GM23338 (cell line): ENCODE data around the gene ZNF460.

Experiments used
- CREB1 ChIP-seq: fragments of 250-450 bp; sonication (Bioruptor Pico); IDR thresholded peaks from 2 replicates; pipeline ENCODE4 v1.5.0; 2020; ENCODE audit warnings: low read depth, mild to moderate bottlenecking, moderate library complexity
- EZH2 ChIP-seq: fragments of 200-600 bp; sonication (generic); IDR thresholded peaks from one replicate; pipeline ENCODE4 v1.8.0; 2017; ENCODE audit warnings: antibody characterized with exemption, mild to moderate bottlenecking, low read depth; ENCODE audit not compliant: unreplicated experiment
- EZH2phosphoT487 ChIP-seq: fragments of 200-600 bp; sonication (generic); IDR thresholded peaks from one replicate; pipeline ENCODE4 v1.8.1; 2018; ENCODE audit warnings: antibody characterized with exemption; ENCODE audit not compliant: unreplicated experiment
- JUNB ChIP-seq: IDR thresholded peaks from one replicate; pipeline ENCODE4 v1.6.1; 2016; ENCODE audit warnings: antibody characterized with exemption; ENCODE audit not compliant: unreplicated experiment
- NANOG ChIP-seq: IDR thresholded peaks from 2 replicates; pipeline ENCODE4 v1.6.1; 2016; ENCODE audit warnings: antibody characterized with exemption, borderline replicate concordance
- POLR2AphosphoS5 ChIP-seq: IDR thresholded peaks from 2 replicates; pipeline ENCODE4 v1.6.1; 2016; ENCODE audit warnings: antibody characterized with exemption, low read depth
- ZNF114 ChIP-seq: fragments of 250-450 bp; sonication (Bioruptor Pico); IDR thresholded peaks from 2 replicates; pipeline ENCODE4 v1.5.0; 2020; ENCODE audit warnings: mild to moderate bottlenecking, moderate library complexity
- TF ChIP-seq, protein P1 (sequence below), 2 experiments: fragments of 200-600 bp in 1 of 2; sonication (generic) in 1 of 2; conservative IDR thresholded peaks; 2 replicates each; pipeline versions ENCODE4 v1.5.1 to v1.6.1; 2016 to 2017; ENCODE audit warnings: antibody characterized with exemption in 2 of 2, low read depth in 2 of 2, mild to moderate bottlenecking in 2 of 2, moderate library complexity in 1 of 2
- TF ChIP-seq, protein P2 (sequence below): IDR thresholded peaks from one replicate; pipeline ENCODE4 v1.6.1; 2018; ENCODE audit warnings: antibody characterized with exemption; ENCODE audit not compliant: unreplicated experiment
- TF ChIP-seq, protein P3 (sequence below): IDR thresholded peaks from 2 replicates; pipeline ENCODE4 v1.6.1; 2016; ENCODE audit warnings: antibody characterized with exemption

DNA sequence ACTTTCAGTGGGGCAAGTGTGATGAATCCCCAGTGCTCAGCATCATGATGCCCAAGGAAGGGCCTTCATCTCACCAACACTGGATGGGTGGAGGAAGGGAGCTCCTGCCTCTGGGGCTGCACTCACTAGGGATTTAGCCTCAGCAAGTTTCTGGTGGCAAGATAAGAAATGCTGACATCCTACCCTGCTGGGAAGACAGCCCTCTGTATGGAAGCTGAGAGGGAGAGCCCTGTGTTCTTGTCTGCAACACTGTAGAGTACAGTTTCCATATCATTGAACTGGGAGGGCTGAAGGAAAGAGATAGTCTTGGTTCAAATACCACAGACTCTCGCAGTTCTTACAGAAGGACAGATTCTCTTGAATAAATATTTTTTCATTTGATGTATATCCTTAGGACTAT lies 7.3 kb upstream of the ZNF460 start:
- TF ChIP-seq, protein P1, sequence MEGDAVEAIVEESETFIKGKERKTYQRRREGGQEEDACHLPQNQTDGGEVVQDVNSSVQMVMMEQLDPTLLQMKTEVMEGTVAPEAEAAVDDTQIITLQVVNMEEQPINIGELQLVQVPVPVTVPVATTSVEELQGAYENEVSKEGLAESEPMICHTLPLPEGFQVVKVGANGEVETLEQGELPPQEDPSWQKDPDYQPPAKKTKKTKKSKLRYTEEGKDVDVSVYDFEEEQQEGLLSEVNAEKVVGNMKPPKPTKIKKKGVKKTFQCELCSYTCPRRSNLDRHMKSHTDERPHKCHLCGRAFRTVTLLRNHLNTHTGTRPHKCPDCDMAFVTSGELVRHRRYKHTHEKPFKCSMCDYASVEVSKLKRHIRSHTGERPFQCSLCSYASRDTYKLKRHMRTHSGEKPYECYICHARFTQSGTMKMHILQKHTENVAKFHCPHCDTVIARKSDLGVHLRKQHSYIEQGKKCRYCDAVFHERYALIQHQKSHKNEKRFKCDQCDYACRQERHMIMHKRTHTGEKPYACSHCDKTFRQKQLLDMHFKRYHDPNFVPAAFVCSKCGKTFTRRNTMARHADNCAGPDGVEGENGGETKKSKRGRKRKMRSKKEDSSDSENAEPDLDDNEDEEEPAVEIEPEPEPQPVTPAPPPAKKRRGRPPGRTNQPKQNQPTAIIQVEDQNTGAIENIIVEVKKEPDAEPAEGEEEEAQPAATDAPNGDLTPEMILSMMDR (conservative IDR thresholded peaks at IDR 0.05; ENCODE audit: low read depth in 2 of 2): no peak
- TF ChIP-seq, protein P2, sequence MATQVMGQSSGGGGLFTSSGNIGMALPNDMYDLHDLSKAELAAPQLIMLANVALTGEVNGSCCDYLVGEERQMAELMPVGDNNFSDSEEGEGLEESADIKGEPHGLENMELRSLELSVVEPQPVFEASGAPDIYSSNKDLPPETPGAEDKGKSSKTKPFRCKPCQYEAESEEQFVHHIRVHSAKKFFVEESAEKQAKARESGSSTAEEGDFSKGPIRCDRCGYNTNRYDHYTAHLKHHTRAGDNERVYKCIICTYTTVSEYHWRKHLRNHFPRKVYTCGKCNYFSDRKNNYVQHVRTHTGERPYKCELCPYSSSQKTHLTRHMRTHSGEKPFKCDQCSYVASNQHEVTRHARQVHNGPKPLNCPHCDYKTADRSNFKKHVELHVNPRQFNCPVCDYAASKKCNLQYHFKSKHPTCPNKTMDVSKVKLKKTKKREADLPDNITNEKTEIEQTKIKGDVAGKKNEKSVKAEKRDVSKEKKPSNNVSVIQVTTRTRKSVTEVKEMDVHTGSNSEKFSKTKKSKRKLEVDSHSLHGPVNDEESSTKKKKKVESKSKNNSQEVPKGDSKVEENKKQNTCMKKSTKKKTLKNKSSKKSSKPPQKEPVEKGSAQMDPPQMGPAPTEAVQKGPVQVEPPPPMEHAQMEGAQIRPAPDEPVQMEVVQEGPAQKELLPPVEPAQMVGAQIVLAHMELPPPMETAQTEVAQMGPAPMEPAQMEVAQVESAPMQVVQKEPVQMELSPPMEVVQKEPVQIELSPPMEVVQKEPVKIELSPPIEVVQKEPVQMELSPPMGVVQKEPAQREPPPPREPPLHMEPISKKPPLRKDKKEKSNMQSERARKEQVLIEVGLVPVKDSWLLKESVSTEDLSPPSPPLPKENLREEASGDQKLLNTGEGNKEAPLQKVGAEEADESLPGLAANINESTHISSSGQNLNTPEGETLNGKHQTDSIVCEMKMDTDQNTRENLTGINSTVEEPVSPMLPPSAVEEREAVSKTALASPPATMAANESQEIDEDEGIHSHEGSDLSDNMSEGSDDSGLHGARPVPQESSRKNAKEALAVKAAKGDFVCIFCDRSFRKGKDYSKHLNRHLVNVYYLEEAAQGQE: no peak
- TF ChIP-seq JUNB: no peak
- TF ChIP-seq EZH2: no peak
- no peak for TF ChIP-seq POLR2AphosphoS5
- no peak for TF ChIP-seq CREB1 (CRISPR knock-in tag)
- TF ChIP-seq ZNF114 (CRISPR knock-in tag): no peak
- no peak for TF ChIP-seq NANOG
- TF ChIP-seq, protein P3, sequence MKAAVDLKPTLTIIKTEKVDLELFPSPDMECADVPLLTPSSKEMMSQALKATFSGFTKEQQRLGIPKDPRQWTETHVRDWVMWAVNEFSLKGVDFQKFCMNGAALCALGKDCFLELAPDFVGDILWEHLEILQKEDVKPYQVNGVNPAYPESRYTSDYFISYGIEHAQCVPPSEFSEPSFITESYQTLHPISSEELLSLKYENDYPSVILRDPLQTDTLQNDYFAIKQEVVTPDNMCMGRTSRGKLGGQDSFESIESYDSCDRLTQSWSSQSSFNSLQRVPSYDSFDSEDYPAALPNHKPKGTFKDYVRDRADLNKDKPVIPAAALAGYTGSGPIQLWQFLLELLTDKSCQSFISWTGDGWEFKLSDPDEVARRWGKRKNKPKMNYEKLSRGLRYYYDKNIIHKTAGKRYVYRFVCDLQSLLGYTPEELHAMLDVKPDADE: no peak
- no peak for TF ChIP-seq EZH2phosphoT487
